Neural crest cell (in vitro differentiated cells): Measurements from ENCODE around the gene TERC. TPM values are rescaled to one million over a fixed set of nuclear protein-coding genes. Genes with fewer than 3 reads are reported as not detected.
A peak's percentile ranks its signal among the peaks of the same experiment; 100 is the strongest.

Experiments
- DNase-seq: peaks from one replicate; pipeline ENCODE4 v3.0.0; 2021; ENCODE audit warnings: low read depth, mixed read lengths, low spot score
- H3K27ac Mint-ChIP-seq: one replicate; pipeline ENCODE4 v1.8.0; 2021; ENCODE audit warnings: mild to moderate bottlenecking, mixed read lengths; ENCODE audit not compliant: unreplicated experiment
- H3K27me3 Mint-ChIP-seq: 2 replicates; pipeline ENCODE4 v1.8.0; 2021; ENCODE audit warnings: low read depth, mild to moderate bottlenecking, mixed read lengths
- H3K36me3 Mint-ChIP-seq: 2 replicates; pipeline ENCODE4 v1.8.0; 2021; ENCODE audit warnings: low read depth, mild to moderate bottlenecking, mixed read lengths
- H3K4me1 Mint-ChIP-seq: 2 replicates; pipeline ENCODE4 v1.8.0; 2021; ENCODE audit warnings: mixed read lengths
- H3K4me3 Mint-ChIP-seq: one replicate; pipeline ENCODE4 v1.8.0; 2021; ENCODE audit warnings: mild to moderate bottlenecking, mixed read lengths
- H3K9me3 Mint-ChIP-seq: 2 replicates; pipeline ENCODE4 v1.8.0; 2021; ENCODE audit warnings: mixed read lengths
- total RNA-seq: library from RNA; stranded (reverse); gene quantifications from 2 replicates; pipeline ENCODE4 v1.2.1, GENCODE V29; 2021
- TF ChIP-seq, protein P1 (sequence below): fragments of 200-600 bp; sonication (generic); conservative IDR thresholded peaks from 2 replicates; pipeline ENCODE4 v1.5.0; 2021; ENCODE audit warnings: antibody characterized with exemption, mild to moderate bottlenecking

The TERC gene
- total RNA-seq, 1 donor from 2014 or later: 19.5 TPM

DNA sequence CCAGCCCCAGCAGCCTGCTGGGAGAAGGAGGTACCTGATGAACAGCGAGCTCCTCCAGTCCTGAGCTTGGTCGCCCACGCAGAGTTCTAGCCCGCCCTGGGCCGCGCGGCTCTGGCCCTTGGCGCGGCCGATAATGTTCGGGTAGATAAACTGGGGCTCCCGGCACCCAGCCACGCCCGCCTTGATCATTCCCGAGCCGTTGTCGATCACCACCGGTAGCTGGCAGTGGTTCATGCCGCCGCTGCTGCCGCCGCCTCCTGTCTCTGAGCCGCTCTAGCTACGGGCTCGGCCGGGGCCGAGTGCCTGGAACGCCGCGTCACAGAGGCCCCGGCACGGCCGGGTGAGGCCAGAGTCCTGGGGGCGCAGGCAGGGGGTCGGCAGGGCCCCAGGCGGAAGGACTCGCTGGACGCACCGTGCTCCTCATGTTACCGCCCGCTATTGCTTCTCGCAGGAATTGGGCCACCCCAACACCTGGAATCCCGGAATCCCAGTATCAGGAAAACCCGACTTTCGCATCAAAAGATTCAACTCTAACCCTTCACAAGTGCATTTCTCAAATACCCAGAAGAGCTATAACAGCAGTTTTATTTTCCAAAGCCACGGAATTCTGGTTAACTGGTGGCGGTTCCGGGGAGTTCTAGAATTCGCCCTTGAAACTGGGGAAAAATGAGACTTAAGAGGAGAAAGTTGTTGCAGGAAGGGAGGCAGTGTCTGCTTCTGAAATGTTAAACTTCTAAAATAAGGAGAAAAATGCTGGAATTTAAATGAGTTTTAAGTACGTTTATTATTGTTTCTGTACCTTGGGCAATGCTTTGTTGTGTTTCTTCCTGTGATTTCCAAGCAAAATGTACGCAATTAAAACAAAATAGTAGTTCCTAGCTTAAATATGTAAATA lies 4.7 kb upstream of the TERC start, which contains the start of gene ACTRT3:
ACTRT3 (minus strand) TSS at position 275 of the 895 bp plus-strand sequence; CDS start at position 234, 41 bp downstream.
- Mint-ChIP-seq H3K4me3 (peak within 1 kb of the TSS; percentile 98), H3K27ac (peak within 1 kb of the TSS; percentile 82), H3K36me3 (peaks cover 19% of the 10 kb centered on the region), H3K9me3 (peaks cover 18% of the 10 kb centered on the region), H3K27me3 (peaks cover 28% of the 10 kb centered on the region), H3K4me1 (peaks cover 41% of the 10 kb centered on the region)
- TF ChIP-seq, protein P1, sequence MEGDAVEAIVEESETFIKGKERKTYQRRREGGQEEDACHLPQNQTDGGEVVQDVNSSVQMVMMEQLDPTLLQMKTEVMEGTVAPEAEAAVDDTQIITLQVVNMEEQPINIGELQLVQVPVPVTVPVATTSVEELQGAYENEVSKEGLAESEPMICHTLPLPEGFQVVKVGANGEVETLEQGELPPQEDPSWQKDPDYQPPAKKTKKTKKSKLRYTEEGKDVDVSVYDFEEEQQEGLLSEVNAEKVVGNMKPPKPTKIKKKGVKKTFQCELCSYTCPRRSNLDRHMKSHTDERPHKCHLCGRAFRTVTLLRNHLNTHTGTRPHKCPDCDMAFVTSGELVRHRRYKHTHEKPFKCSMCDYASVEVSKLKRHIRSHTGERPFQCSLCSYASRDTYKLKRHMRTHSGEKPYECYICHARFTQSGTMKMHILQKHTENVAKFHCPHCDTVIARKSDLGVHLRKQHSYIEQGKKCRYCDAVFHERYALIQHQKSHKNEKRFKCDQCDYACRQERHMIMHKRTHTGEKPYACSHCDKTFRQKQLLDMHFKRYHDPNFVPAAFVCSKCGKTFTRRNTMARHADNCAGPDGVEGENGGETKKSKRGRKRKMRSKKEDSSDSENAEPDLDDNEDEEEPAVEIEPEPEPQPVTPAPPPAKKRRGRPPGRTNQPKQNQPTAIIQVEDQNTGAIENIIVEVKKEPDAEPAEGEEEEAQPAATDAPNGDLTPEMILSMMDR: no peak
- DNase-seq: peak; percentile 71

DNA sequence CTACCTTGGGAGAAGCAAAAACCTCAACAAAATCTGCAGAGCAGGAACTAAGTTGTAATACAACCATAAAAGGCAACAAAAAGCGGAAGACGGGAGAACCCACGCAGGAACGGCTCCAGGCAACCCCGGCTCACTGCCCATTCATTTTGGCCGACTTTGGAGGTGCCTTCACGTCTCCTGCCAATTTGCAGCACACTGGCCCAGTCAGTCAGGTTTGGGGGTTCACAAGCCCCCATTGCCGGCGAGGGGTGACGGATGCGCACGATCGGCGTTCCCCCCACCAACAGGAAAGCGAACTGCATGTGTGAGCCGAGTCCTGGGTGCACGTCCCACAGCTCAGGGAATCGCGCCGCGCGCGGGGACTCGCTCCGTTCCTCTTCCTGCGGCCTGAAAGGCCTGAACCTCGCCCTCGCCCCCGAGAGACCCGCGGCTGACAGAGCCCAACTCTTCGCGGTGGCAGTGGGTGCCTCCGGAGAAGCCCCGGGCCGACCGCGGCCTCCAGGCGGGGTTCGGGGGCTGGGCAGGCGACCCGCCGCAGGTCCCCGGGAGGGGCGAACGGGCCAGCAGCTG lies 463 bp downstream of the TERC start:
- peaks cover 17% of the 10 kb centered on the region for H3K9me3 Mint-ChIP-seq
- no peak for DNase-seq
- peaks cover 14% of the 10 kb centered on the region for H3K36me3 Mint-ChIP-seq
- peak overlapping the region; percentile 60 for H3K27ac Mint-ChIP-seq
- H3K27me3 Mint-ChIP-seq: peaks cover 19% of the 10 kb centered on the region
- H3K4me3 Mint-ChIP-seq: peak overlapping the region; percentile 91
- peaks cover 9% of the 10 kb centered on the region for H3K4me1 Mint-ChIP-seq
- TF ChIP-seq, protein P1: no peak

DNA sequence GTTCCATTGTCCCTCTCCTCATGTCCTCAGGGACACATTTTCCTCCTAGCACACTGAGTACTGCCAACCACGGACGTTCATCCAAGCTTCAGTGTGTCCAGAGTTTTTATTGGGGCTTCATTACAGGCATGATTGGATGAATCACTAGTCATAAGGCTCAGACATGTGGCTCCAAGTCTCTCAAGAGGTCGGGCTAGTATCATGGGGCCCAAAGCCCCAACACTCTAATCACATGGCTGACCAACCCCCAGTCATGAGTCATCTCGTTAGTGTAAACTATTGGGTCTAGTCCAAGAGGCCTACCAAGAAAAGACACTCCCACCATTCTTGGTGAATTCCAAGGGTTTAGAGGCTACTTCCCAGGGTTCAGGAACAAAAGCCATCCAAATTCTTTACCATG lies 4.4 kb downstream of the TERC start:
- TF ChIP-seq, protein P1: no peak
- DNase-seq: no peak
- Mint-ChIP-seq H3K27ac (no peak overlapping the region), H3K27me3 (peaks cover 19% of the 10 kb centered on the region), H3K36me3 (peaks cover 8% of the 10 kb centered on the region), H3K4me3 (no peak overlapping the region), H3K4me1 (peaks cover 4% of the 10 kb centered on the region), H3K9me3 (peaks cover 7% of the 10 kb centered on the region)

DNA sequence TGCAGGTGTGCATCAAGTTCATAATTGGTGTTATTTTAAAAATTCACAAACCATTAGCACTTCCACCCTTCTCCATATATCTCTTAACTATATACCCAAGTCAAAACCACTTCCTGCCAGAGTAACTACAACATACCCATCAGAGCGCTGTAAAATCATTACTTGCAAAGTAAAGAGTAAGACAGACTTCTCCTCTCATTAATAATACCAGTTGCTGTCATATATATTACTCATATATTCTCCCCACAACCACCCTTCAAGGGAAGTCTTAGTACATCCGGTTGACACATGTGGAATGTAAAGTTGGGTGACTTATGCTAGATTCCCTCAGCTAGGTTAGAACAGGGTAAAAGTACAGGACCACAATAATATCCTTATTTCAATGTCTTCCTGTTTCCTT lies 5.6 kb downstream of the TERC start:
- Mint-ChIP-seq H3K4me1 (no peaks in the 10 kb centered on the region), H3K36me3 (peaks cover 3% of the 10 kb centered on the region), H3K27me3 (peaks cover 21% of the 10 kb centered on the region), H3K4me3 (no peak overlapping the region), H3K9me3 (peaks cover 2% of the 10 kb centered on the region), H3K27ac (no peak overlapping the region)
- TF ChIP-seq, protein P1: no peak
- no peak for DNase-seq

DNA sequence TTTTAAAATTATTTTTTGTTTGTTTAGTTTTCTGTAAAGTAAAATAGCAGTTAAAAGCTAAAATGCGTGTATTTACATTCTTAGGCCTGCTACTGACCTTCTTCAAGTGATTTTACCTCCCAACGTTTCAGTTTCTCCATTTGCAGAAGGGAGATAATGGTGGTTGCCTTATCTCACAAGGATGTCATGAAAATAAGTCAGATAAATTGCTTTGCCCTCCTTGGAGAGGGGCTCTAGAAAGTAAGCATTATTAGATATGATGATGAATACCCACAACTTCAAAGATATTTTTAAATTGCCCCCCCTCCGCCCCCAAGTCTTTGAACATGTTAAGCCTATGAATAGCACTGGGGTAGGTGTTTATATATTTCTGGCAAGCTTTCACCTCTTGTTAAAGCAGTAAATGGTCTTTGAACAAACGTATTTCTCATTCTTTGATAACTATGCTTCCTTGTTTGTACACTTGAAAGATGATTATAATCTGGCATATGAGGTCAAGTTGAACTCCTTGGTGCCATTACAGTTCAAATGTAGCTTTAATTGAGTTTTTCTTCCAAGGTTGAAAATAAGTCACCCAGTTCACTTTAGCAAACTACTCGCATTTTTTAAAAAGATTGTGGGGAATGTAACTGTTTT lies 6.4 kb downstream of the TERC start:
- Mint-ChIP-seq H3K36me3 (peaks cover 3% of the 10 kb centered on the region), H3K9me3 (peaks cover 2% of the 10 kb centered on the region), H3K27ac (no peak overlapping the region), H3K4me1 (no peaks in the 10 kb centered on the region), H3K27me3 (peaks cover 23% of the 10 kb centered on the region), H3K4me3 (no peak overlapping the region)
- no peak for DNase-seq
- TF ChIP-seq, protein P1: no peak
